ENCODE results near the gene FNBP1. TPM values are rescaled to one million over a fixed set of nuclear protein-coding genes. Genes with fewer than 3 reads are reported as not detected.

Gene FNBP1
- total RNA-seq, 1 donor from 2014 or later: 48.4 TPM

DNA sequence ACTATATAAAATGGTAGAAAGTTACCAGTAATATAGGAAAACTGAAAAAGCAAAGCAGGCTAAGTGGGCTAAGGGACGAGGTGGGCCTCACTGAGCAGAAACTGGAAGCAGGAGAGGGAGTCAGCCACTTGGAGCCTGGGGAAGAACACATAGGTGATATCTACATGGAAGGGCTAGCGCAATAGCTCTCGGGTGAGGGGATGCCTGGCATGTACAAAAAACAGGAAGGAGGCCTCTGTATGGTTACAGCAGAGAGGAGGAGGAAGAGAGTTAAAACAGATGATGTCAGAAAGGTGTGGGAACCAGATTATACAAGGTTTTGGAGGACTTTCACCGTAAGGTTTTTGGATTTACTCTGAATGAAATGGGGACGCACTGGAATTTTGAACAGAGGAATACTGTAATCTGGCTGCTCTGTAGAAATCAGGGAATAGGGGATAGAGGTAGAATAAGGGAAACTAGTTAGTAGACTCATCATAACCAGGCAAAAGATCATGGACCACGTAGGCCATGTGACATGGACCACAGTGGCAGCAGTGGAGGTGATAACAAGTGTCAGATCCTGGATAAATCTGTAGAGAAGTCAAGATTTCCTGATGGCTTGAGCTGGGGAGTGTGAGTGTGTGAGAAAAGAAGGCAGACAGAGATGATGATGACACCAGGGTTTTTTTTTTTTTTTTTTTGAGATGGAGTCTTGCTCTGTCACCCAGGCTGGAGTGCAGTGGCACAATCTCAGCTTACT lies 52.5 kb downstream of the FNBP1 start:
- TF ChIP-seq, protein P1, sequence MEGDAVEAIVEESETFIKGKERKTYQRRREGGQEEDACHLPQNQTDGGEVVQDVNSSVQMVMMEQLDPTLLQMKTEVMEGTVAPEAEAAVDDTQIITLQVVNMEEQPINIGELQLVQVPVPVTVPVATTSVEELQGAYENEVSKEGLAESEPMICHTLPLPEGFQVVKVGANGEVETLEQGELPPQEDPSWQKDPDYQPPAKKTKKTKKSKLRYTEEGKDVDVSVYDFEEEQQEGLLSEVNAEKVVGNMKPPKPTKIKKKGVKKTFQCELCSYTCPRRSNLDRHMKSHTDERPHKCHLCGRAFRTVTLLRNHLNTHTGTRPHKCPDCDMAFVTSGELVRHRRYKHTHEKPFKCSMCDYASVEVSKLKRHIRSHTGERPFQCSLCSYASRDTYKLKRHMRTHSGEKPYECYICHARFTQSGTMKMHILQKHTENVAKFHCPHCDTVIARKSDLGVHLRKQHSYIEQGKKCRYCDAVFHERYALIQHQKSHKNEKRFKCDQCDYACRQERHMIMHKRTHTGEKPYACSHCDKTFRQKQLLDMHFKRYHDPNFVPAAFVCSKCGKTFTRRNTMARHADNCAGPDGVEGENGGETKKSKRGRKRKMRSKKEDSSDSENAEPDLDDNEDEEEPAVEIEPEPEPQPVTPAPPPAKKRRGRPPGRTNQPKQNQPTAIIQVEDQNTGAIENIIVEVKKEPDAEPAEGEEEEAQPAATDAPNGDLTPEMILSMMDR (conservative IDR thresholded peaks at IDR 0.05): no peak
- Mint-ChIP-seq H3K27me3 (ENCODE audit: low read depth) (no peaks in the 10 kb centered on the region), H3K4me1 (peaks cover 15% of the 10 kb centered on the region), H3K4me3 (no peak overlapping the region), H3K27ac (ENCODE audit: unreplicated experiment) (no peak overlapping the region), H3K9me3 (no peaks in the 10 kb centered on the region), H3K36me3 (ENCODE audit: low read depth) (peaks cover 8% of the 10 kb centered on the region)
- DNase-seq (ENCODE audit: low read depth, low spot score): no peak

DNA sequence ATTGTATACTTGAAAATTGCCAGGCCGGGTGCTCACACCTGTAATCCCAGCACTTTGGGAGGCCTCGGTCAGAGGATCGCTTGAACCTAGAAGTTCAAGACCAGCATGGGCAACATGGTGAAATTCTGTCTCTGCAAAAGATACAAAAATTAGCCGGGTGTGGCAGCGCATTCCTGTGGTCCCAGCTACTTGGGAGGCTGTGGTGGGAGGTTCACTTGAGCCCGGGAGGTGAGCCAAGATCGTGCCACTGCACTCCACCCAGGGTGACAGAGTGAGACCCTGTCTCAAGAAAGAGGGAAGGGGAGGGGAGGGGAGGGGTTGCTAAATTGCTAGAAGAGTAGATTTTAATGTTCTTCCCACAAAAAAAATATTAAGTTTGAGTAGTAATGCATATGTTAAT lies 53.2 kb downstream of the FNBP1 start:
- H3K4me1 Mint-ChIP-seq: peaks cover 9% of the 10 kb centered on the region

DNA sequence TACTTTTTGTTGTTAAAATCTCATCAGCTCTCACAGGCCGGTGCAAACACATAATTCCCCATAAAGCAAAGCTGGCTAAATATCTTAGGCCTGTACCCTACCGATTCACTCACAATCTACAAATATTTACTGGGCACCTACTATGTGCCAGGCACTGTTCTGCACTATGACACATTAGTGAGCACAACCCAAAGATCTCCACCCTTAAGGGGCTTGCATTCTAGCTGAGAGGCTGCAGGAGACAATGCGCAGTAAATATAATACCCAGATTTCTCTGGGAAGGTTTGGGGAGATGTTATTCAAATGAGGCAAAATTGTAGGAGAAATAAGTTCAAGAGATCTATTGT lies 53.7 kb downstream of the FNBP1 start:
- TF ChIP-seq, protein P1 (conservative IDR thresholded peaks at IDR 0.05): no peak
- Mint-ChIP-seq H3K4me1 (peaks cover 9% of the 10 kb centered on the region), H3K27ac (ENCODE audit: unreplicated experiment) (no peak overlapping the region)

More for the DNA sequence above, 53.2 kb downstream of the FNBP1 start:
- Mint-ChIP-seq H3K36me3 (ENCODE audit: low read depth) (peaks cover 14% of the 10 kb centered on the region), H3K9me3 (peaks cover 3% of the 10 kb centered on the region), H3K4me3 (no peak overlapping the region), H3K27ac (ENCODE audit: unreplicated experiment) (no peak overlapping the region), H3K27me3 (ENCODE audit: low read depth) (no peaks in the 10 kb centered on the region)
- TF ChIP-seq, protein P1 (conservative IDR thresholded peaks at IDR 0.05): no peak
- no peak for DNase-seq (ENCODE audit: low read depth, low spot score)

DNA sequence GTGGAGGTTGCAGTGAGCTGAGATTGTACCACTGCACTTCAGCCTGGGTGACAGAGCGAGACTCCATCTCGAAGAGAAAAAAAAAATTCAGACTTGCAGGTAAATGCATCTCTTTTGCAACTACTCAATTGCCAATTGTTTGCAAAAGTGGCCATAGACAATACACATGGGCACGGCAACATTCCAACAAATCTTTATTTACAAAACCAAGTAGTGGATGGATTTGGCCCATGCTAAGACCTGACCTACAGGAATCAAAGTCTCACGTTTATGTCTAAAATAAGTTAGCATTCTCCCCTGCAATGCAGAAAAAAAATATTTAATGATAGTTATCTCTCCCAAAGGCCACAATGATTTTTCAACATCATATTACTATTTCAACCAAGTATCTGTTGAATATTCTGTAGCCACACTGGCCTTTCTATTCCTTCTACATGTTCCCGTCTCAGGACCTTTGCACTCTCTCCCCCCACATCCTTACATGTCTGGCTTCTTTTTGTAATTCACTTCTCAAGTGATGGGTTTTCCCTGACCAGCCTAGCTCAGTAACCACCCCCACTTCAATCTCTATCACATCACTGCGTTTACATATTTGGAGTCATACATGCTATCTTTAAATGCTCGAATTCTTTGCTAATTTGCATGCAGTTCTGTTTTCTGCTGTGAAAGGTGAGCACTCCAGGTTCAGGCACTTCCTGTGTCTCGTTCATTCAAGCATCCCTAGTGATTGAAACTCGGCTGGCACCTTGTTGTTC lies 54.2 kb downstream of the FNBP1 start:
- TF ChIP-seq, protein P1 (conservative IDR thresholded peaks at IDR 0.05): no peak
- Mint-ChIP-seq H3K36me3 (ENCODE audit: low read depth) (peaks cover 12% of the 10 kb centered on the region), H3K9me3 (peaks cover 3% of the 10 kb centered on the region), H3K27ac (ENCODE audit: unreplicated experiment) (no peak overlapping the region), H3K4me3 (no peak overlapping the region), H3K4me1 (peaks cover 5% of the 10 kb centered on the region), H3K27me3 (ENCODE audit: low read depth) (no peaks in the 10 kb centered on the region)
- no peak for DNase-seq (ENCODE audit: low read depth, low spot score)

More for the DNA sequence above, 53.7 kb downstream of the FNBP1 start:
- H3K9me3 Mint-ChIP-seq: peaks cover 3% of the 10 kb centered on the region
- H3K36me3 Mint-ChIP-seq (ENCODE audit: low read depth): peaks cover 15% of the 10 kb centered on the region
- DNase-seq (ENCODE audit: low read depth, low spot score): no peak
- H3K27me3 Mint-ChIP-seq (ENCODE audit: low read depth): no peaks in the 10 kb centered on the region
- H3K4me3 Mint-ChIP-seq: no peak overlapping the region

DNA sequence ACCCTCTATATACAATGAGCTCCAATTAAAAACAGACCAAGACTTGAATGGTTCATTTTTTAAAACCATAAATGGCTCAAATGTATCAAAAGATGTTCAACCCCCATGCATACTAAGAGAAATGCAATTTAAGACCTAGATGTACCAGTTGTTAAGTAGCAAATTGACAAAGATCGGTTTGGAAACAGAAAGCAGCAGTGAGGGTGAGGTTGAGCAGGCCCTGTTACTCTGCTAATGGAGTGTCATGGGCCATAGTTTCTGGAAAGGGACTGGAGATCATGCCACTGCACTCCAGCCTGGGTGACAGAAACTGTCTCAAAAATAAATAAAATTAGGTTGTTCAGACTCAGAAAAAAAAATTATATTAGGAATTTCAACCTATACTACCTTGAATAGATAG lies 55.0 kb downstream of the FNBP1 start:
- no peak for DNase-seq (ENCODE audit: low read depth, low spot score)
- H3K27me3 Mint-ChIP-seq (ENCODE audit: low read depth): no peaks in the 10 kb centered on the region
- peaks cover 3% of the 10 kb centered on the region for H3K9me3 Mint-ChIP-seq
- no peak overlapping the region for H3K4me3 Mint-ChIP-seq
- H3K27ac Mint-ChIP-seq (ENCODE audit: unreplicated experiment): no peak overlapping the region
- H3K4me1 Mint-ChIP-seq: peaks cover 5% of the 10 kb centered on the region
- H3K36me3 Mint-ChIP-seq (ENCODE audit: low read depth): peaks cover 12% of the 10 kb centered on the region
- TF ChIP-seq, protein P1 (conservative IDR thresholded peaks at IDR 0.05): no peak

All from neural crest cell (in vitro differentiated cells).